Loucy (cell line): ENCODE measurements around the gene IRF2BPL.
A peak's percentile ranks its signal among the peaks of the same experiment; 100 is the strongest.

ENCODE experiments used
- H2AFZ ChIP-seq: fragments of 200-600 bp; sonication (generic); 2 replicates; pipeline ENCODE4 v1.6.0; 2016; ENCODE audit warnings: antibody characterized with exemption, mild to moderate bottlenecking, low read length, moderate library complexity
- H3F3A ChIP-seq: fragments of 200-600 bp; 2 replicates; pipeline ENCODE4 v1.6.0; 2016; ENCODE audit warnings: antibody characterized with exemption, low read depth, mild to moderate bottlenecking
- H3K27me3 ChIP-seq: fragments of 200-600 bp; sonication (generic); 2 replicates; pipeline ENCODE4 v1.6.1; 2014; ENCODE audit warnings: low read length, mild to moderate bottlenecking; ENCODE audit not compliant: insufficient read depth, poor library complexity, severe bottlenecking
- H3K36me3 ChIP-seq: fragments of 200-600 bp; sonication (generic); 2 replicates; pipeline ENCODE4 v1.6.1; 2016; ENCODE audit warnings: low read length; ENCODE audit not compliant: insufficient read depth
- H3K4me1 ChIP-seq: fragments of 200-600 bp; sonication (generic); 2 replicates; pipeline ENCODE4 v1.5.1; 2014; ENCODE audit warnings: low read length, mild to moderate bottlenecking; ENCODE audit not compliant: insufficient read depth, poor library complexity, severe bottlenecking
- H3K4me2 ChIP-seq: fragments of 200-600 bp; sonication (generic); 2 replicates; pipeline ENCODE4 v1.6.0; 2014; ENCODE audit warnings: antibody characterized with exemption, low read length, low read depth, mild to moderate bottlenecking; ENCODE audit not compliant: poor library complexity, severe bottlenecking
- H3K4me3 ChIP-seq: fragments of 200-600 bp; sonication (generic); 2 replicates; pipeline ENCODE4 v1.5.1; 2014; ENCODE audit warnings: low read length, mild to moderate bottlenecking, mixed read lengths; ENCODE audit not compliant: poor library complexity, severe bottlenecking
- H3K79me2 ChIP-seq: fragments of 200-600 bp; sonication (generic); 2 replicates; pipeline ENCODE4 v1.6.1; 2014; ENCODE audit warnings: low read length; ENCODE audit not compliant: insufficient read depth
- H3K9ac ChIP-seq: fragments of 200-600 bp; sonication (generic); 2 replicates; pipeline ENCODE4 v1.6.0; 2014; ENCODE audit warnings: mild to moderate bottlenecking, low read depth, low read length, moderate library complexity; ENCODE audit not compliant: poor library complexity, severe bottlenecking
- H3K9me2 ChIP-seq: fragments of 200-600 bp; sonication (generic); replicated peaks from 2 replicates; pipeline ENCODE4 v1.6.1; 2016; ENCODE audit warnings: low read depth, low read length, mixed read lengths
- H3K9me3 ChIP-seq: fragments of 200-600 bp; sonication (generic); 2 replicates; pipeline ENCODE4 v1.6.1; 2014; ENCODE audit warnings: mild to moderate bottlenecking, antibody characterized with exemption, low read length, low read depth; ENCODE audit not compliant: insufficient read depth
- H4K20me1 ChIP-seq: fragments of 200-600 bp; sonication (generic); 2 replicates; pipeline ENCODE4 v1.6.0; 2014; ENCODE audit warnings: antibody characterized with exemption, low read length, mild to moderate bottlenecking; ENCODE audit not compliant: insufficient read depth, poor library complexity, severe bottlenecking
- EZH2phosphoT487 ChIP-seq: fragments of 200-600 bp; IDR thresholded peaks from 2 replicates; pipeline ENCODE4 v1.6.1; 2018; ENCODE audit warnings: antibody characterized with exemption, mild to moderate bottlenecking, moderate library complexity, borderline replicate concordance
- TF ChIP-seq, protein P1 (sequence below): fragments of 200-600 bp; sonication (generic); conservative IDR thresholded peaks from 2 replicates; pipeline ENCODE4 v1.5.1; 2014; ENCODE audit warnings: mild to moderate bottlenecking, antibody characterized with exemption, low read length

The IRF2BPL gene

DNA sequence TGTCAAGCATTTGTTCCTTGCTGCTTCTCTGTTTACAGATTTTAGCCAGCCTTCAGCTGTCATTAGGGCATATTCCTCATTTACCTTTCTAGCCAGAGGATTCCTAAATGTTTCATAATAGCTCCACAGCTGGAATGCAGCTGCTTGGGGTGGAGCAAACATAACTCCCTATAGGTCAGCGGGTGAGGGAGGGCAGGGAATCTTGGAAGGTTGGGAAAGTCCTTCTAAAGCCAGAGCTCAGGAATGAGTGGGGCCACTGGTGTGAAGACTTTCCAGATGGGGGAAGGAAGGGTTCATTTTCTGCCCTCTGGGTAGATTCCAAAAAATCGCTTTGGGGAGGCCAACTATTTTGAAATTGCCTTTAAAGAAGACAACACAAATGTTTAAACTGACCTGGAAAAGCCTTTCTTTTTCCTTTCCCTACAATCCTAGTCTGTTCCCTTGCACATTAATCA, 16.3 kb upstream of the IRF2BPL start:
- Histone ChIP-seq H4K20me1 (no peaks in the 10 kb centered on the region), H3K9me2 (no peaks in the 10 kb centered on the region), H3K9me3 (no peaks in the 10 kb centered on the region), H3K4me2 (no peak overlapping the region), H3K4me3 (no peak overlapping the region), H3K4me1 (peaks cover 66% of the 10 kb centered on the region), H2AFZ (peak overlapping the region; percentile 25), H3K36me3 (no peaks in the 10 kb centered on the region), H3F3A (peaks cover 16% of the 10 kb centered on the region), H3K9ac (peak overlapping the region; percentile 82), H3K27me3 (no peaks in the 10 kb centered on the region), H3K79me2 (no peaks in the 10 kb centered on the region)
- TF ChIP-seq EZH2phosphoT487 = no peak
- TF ChIP-seq, protein P1, sequence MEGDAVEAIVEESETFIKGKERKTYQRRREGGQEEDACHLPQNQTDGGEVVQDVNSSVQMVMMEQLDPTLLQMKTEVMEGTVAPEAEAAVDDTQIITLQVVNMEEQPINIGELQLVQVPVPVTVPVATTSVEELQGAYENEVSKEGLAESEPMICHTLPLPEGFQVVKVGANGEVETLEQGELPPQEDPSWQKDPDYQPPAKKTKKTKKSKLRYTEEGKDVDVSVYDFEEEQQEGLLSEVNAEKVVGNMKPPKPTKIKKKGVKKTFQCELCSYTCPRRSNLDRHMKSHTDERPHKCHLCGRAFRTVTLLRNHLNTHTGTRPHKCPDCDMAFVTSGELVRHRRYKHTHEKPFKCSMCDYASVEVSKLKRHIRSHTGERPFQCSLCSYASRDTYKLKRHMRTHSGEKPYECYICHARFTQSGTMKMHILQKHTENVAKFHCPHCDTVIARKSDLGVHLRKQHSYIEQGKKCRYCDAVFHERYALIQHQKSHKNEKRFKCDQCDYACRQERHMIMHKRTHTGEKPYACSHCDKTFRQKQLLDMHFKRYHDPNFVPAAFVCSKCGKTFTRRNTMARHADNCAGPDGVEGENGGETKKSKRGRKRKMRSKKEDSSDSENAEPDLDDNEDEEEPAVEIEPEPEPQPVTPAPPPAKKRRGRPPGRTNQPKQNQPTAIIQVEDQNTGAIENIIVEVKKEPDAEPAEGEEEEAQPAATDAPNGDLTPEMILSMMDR = no peak

DNA sequence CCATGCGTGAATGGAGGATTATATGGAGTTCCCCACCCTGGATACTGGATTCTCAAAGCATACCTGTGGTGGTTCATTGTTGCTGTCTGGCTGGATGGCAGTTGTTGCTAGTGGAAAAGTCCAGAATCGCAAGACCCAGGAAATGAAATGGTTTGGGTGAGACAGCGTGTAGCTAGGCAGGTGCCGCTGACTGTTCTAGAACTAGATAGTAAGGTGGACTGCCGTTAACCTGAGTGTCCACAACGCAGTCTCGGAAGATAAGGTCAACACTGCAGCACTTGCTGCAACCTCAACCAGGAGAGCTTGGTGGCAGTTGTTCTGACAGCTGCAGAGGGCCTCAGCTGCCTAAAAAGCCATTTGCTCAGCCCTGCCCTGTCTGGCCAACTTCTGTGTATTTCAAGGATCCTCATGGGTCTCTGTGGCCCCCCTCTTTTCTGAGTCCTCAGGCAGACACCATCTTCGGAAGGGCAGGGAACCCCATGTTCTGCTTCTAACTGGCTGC, 15.5 kb upstream of the IRF2BPL start:
- H4K20me1 ChIP-seq = no peaks in the 10 kb centered on the region
- peak overlapping the region; percentile 25 for H2AFZ ChIP-seq
- peaks cover 22% of the 10 kb centered on the region for H3F3A ChIP-seq
- H3K4me3 ChIP-seq = peak overlapping the region; percentile 24
- H3K27me3 ChIP-seq = no peaks in the 10 kb centered on the region
- peak overlapping the region; percentile 57 for H3K4me2 ChIP-seq
- H3K9me2 ChIP-seq = no peaks in the 10 kb centered on the region
- no peaks in the 10 kb centered on the region for H3K9me3 ChIP-seq
- no peaks in the 10 kb centered on the region for H3K79me2 ChIP-seq
- peaks cover 74% of the 10 kb centered on the region for H3K4me1 ChIP-seq
- no peak for TF ChIP-seq EZH2phosphoT487
- TF ChIP-seq, protein P1 = no peak
- H3K9ac ChIP-seq = peak overlapping the region; percentile 82
- no peaks in the 10 kb centered on the region for H3K36me3 ChIP-seq

DNA sequence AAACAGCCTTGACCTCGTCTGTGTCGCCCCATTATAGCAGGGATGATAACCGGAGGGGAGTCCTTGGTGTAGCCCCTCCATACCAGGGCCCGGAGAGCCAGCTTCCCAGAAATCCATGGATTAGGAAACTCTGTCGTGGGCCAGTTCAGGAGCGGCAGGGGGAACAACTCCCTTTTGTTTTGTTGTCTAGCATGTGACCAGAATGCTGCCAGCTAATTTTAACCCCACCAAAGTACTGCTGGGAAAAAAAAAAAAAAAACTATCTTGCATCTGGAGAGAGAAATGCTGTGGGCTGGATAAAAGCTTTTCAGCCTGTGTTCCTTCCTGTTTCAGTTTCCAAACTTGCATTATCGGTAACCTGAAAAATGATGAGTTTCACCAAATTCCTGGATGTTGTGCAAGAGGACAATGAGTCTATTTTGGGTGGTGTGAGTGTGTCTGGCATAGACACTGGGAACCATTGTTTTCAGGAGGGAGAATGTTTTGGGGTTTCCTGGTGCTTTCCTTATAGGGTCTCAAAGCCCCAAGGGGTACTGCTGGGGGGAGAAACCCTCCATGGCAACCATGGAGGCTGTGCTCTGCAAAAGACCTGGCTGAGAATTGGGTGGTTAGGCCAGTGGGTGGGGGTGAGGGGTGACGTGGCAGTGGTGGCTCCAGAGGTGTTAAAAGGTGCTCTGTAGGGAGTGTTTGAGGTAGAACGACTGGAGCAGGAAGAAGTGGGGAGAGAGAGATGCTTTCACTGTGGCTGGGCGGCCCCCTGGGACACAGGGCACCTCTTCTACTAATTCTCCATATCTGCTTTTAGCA, 14.9 kb upstream of the IRF2BPL start:
- H3K9me2 ChIP-seq = no peaks in the 10 kb centered on the region
- peak overlapping the region; percentile 82 for H3K9ac ChIP-seq
- H3K36me3 ChIP-seq = no peaks in the 10 kb centered on the region
- H3K79me2 ChIP-seq = no peaks in the 10 kb centered on the region
- no peaks in the 10 kb centered on the region for H3K9me3 ChIP-seq
- peak overlapping the region; percentile 24 for H3K4me3 ChIP-seq
- peaks cover 80% of the 10 kb centered on the region for H3K4me1 ChIP-seq
- peaks cover 22% of the 10 kb centered on the region for H3F3A ChIP-seq
- peak overlapping the region; percentile 25 for H2AFZ ChIP-seq
- H4K20me1 ChIP-seq = no peaks in the 10 kb centered on the region
- H3K4me2 ChIP-seq = peak overlapping the region; percentile 57
- TF ChIP-seq EZH2phosphoT487 = no peak
- TF ChIP-seq, protein P1 = no peak
- no peaks in the 10 kb centered on the region for H3K27me3 ChIP-seq
